HUES48 (cell line): ENCODE data around the gene ADAMTSL3.

ENCODE experiments used
- H3K27ac ChIP-seq: one replicate; pipeline ENCODE4 v1.7.0; 2013; ENCODE audit warnings: low read depth, low read length, inconsistent platforms
- H3K27me3 ChIP-seq: 2 replicates; pipeline ENCODE4 v1.6.1; 2013; ENCODE audit warnings: mild to moderate bottlenecking, low read length; ENCODE audit not compliant: control insufficient read depth, insufficient read depth
- H3K36me3 ChIP-seq: 2 replicates; pipeline ENCODE4 v1.6.1; 2013; ENCODE audit warnings: low read length; ENCODE audit not compliant: control insufficient read depth, insufficient read depth
- H3K4me1 ChIP-seq: 2 replicates; pipeline ENCODE4 v1.6.1; 2013; ENCODE audit warnings: mild to moderate bottlenecking, low read length; ENCODE audit not compliant: control insufficient read depth, insufficient read depth
- H3K4me3 ChIP-seq: 2 replicates; pipeline ENCODE4 v1.5.1; 2013; ENCODE audit warnings: mild to moderate bottlenecking, low read depth, low read length
- H3K9ac ChIP-seq: 2 replicates; pipeline ENCODE4 v1.6.1; 2013; ENCODE audit warnings: mild to moderate bottlenecking, low read depth, low read length, moderate library complexity
- H3K9me3 ChIP-seq: 2 replicates; pipeline ENCODE4 v1.6.1; 2013; ENCODE audit warnings: low read length; ENCODE audit not compliant: control insufficient read depth, insufficient read depth

The ADAMTSL3 gene

GRCh38 chr15:83631534-83631933 lies 22.4 kb upstream of the ADAMTSL3 start:
- H3K9ac ChIP-seq = no peak overlapping the region
- H3K36me3 ChIP-seq = no peaks in the 10 kb centered on the region
- no peaks in the 10 kb centered on the region for H3K27me3 ChIP-seq
- H3K4me3 ChIP-seq = no peak overlapping the region
- peaks cover 8% of the 10 kb centered on the region; the same call in 1 of the 2 replicates for H3K9me3 ChIP-seq
- no peaks in the 10 kb centered on the region for H3K4me1 ChIP-seq
- H3K27ac ChIP-seq = no peak overlapping the region

GRCh38 chr15:83643201-83643600 lies 10.7 kb upstream of the ADAMTSL3 start:
- H3K4me3 ChIP-seq = no peak overlapping the region
- no peaks in the 10 kb centered on the region for H3K36me3 ChIP-seq
- H3K9ac ChIP-seq = no peak overlapping the region
- no peak overlapping the region for H3K27ac ChIP-seq
- no peaks in the 10 kb centered on the region for H3K27me3 ChIP-seq
- no peaks in the 10 kb centered on the region for H3K4me1 ChIP-seq
- no peaks in the 10 kb centered on the region for H3K9me3 ChIP-seq

- Histone ChIP-seq H3K9ac (no peak overlapping the region), H3K27ac (no peak overlapping the region), H3K4me1 (no peaks in the 10 kb centered on the region), H3K36me3 (no peaks in the 10 kb centered on the region), H3K27me3 (no peaks in the 10 kb centered on the region), H3K9me3 (no peaks in the 10 kb centered on the region), H3K4me3 (no peak overlapping the region)
These were observed 9.5 kb upstream of the ADAMTSL3 start for GRCh38 chr15:83644439-83644838.

- no peaks in the 10 kb centered on the region for H3K36me3 ChIP-seq
- H3K4me3 ChIP-seq = no peak overlapping the region
- H3K27ac ChIP-seq = no peak overlapping the region
- peaks cover 35% of the 10 kb centered on the region for H3K27me3 ChIP-seq
- H3K9me3 ChIP-seq = no peaks in the 10 kb centered on the region
- no peaks in the 10 kb centered on the region for H3K4me1 ChIP-seq
- H3K9ac ChIP-seq = no peak overlapping the region
These were observed 3.1 kb upstream of the ADAMTSL3 start for GRCh38 chr15:83650831-83651230.

GRCh38 chr15:83651541-83651940 lies 2.4 kb upstream of the ADAMTSL3 start:
- peaks cover 42% of the 10 kb centered on the region for H3K27me3 ChIP-seq
- H3K36me3 ChIP-seq = no peaks in the 10 kb centered on the region
- H3K4me3 ChIP-seq = no peak overlapping the region
- no peaks in the 10 kb centered on the region for H3K4me1 ChIP-seq
- H3K9me3 ChIP-seq = no peaks in the 10 kb centered on the region
- no peak overlapping the region for H3K9ac ChIP-seq
- H3K27ac ChIP-seq = no peak overlapping the region

- no peaks in the 10 kb centered on the region for H3K36me3 ChIP-seq
- H3K27me3 ChIP-seq = peaks cover 43% of the 10 kb centered on the region
- peak overlapping the region; percentile 46 for H3K4me3 ChIP-seq
- no peak overlapping the region for H3K27ac ChIP-seq
- no peak overlapping the region for H3K9ac ChIP-seq
- H3K4me1 ChIP-seq = no peaks in the 10 kb centered on the region
- H3K9me3 ChIP-seq = no peaks in the 10 kb centered on the region
These were observed 1.2 kb upstream of the ADAMTSL3 start for GRCh38 chr15:83652626-83653204.

- no peaks in the 10 kb centered on the region for H3K4me1 ChIP-seq
- H3K9me3 ChIP-seq = no peaks in the 10 kb centered on the region
- no peak overlapping the region for H3K27ac ChIP-seq
- peaks cover 43% of the 10 kb centered on the region for H3K27me3 ChIP-seq
- H3K36me3 ChIP-seq = no peaks in the 10 kb centered on the region
- H3K9ac ChIP-seq = no peak overlapping the region
- H3K4me3 ChIP-seq = peak overlapping the region; percentile 46
These were observed 660 bp upstream of the ADAMTSL3 start for GRCh38 chr15:83653288-83653638.

GRCh38 chr15:83654379-83655236 lies 685 bp downstream of the ADAMTSL3 start:
- Histone ChIP-seq H3K9me3 (no peaks in the 10 kb centered on the region), H3K9ac (no peak overlapping the region), H3K27me3 (peaks cover 43% of the 10 kb centered on the region), H3K4me3 (peak overlapping the region; percentile 64), H3K27ac (no peak overlapping the region), H3K4me1 (no peaks in the 10 kb centered on the region), H3K36me3 (no peaks in the 10 kb centered on the region)

GRCh38 chr15:83655237-83655616 lies 1.3 kb downstream of the ADAMTSL3 start:
- Histone ChIP-seq H3K4me3 (no peak overlapping the region), H3K27ac (no peak overlapping the region), H3K9ac (no peak overlapping the region), H3K36me3 (no peaks in the 10 kb centered on the region), H3K27me3 (peaks cover 43% of the 10 kb centered on the region), H3K4me1 (no peaks in the 10 kb centered on the region), H3K9me3 (no peaks in the 10 kb centered on the region)

GRCh38 chr15:83656192-83656591 lies 2.3 kb downstream of the ADAMTSL3 start:
- H3K9ac ChIP-seq = no peak overlapping the region
- H3K4me3 ChIP-seq = no peak overlapping the region
- no peak overlapping the region for H3K27ac ChIP-seq
- no peaks in the 10 kb centered on the region for H3K4me1 ChIP-seq
- H3K9me3 ChIP-seq = no peaks in the 10 kb centered on the region
- peaks cover 43% of the 10 kb centered on the region for H3K27me3 ChIP-seq
- H3K36me3 ChIP-seq = no peaks in the 10 kb centered on the region

- H3K4me3 ChIP-seq = no peak overlapping the region
- H3K27ac ChIP-seq = no peak overlapping the region
These were observed 3.1 kb downstream of the ADAMTSL3 start for GRCh38 chr15:83656943-83657528.

More at GRCh38 chr15:83656943-83657528, 3.1 kb downstream of the ADAMTSL3 start:
- Histone ChIP-seq H3K9me3 (no peaks in the 10 kb centered on the region), H3K4me1 (no peaks in the 10 kb centered on the region), H3K36me3 (no peaks in the 10 kb centered on the region), H3K9ac (no peak overlapping the region), H3K27me3 (peaks cover 41% of the 10 kb centered on the region)
